IMR-90 (cell line): Measurements from ENCODE around the gene ZNF581. TPM values are rescaled to one million over a fixed set of nuclear protein-coding genes. Genes with fewer than 3 reads are reported as not detected.

Source experiments
- ATAC-seq: fragments of 200-7000 bp; cut with Tn5 transposase; 2 replicates; pipeline ENCODE4 v1.9.1; 2020; ENCODE audit warnings: low read depth, mild to moderate bottlenecking, moderate library complexity
- BruUV-seq: library from RNA; stranded (reverse); fragments of 400-500 nt; replicated peaks from 2 replicates; lab custom pipeline; 2021; lab: Mats Ljungman, UMichigan
- CTCF ChIA-PET: fragments of 300-600 bp; formaldehyde crosslinking; extraction: SDS; loops from one replicate; lab custom pipeline; 2021; ENCODE audit warnings: antibody characterized with exemption; lab: Yijun Ruan, JAX
- POLR2A ChIA-PET: fragments of 300-600 bp; sonication (Branson Sonifier 250); formaldehyde crosslinking; loops from one replicate; lab custom pipeline; 2022; ENCODE audit warnings: antibody characterized with exemption; ENCODE audit not compliant: unreplicated experiment; lab: Charles Lee
- DNase-seq: peaks from one replicate; pipeline ENCODE4 v3.0.0; 2013
- H2AFZ ChIP-seq: replicated peaks from 2 replicates; pipeline ENCODE3; 2013; ENCODE audit warnings: low read length, mild to moderate bottlenecking; ENCODE audit not compliant: poor library complexity
- H2AK5ac ChIP-seq: 2 replicates; pipeline ENCODE4 v1.6.1; 2013; ENCODE audit warnings: low read depth, low read length, inconsistent platforms
- H2AK9ac ChIP-seq: replicated peaks from 2 replicates; pipeline ENCODE3; 2013; ENCODE audit warnings: mild to moderate bottlenecking, low read depth, low read length, moderate library complexity; ENCODE audit not compliant: poor library complexity
- H2BK120ac ChIP-seq: 2 replicates; pipeline ENCODE4 v1.6.1; 2013; ENCODE audit warnings: low read depth, low read length, inconsistent platforms
- H2BK15ac ChIP-seq: 3 replicates; pipeline ENCODE4 v1.6.1; 2013; ENCODE audit warnings: low read depth, low read length, inconsistent platforms
- H2BK20ac ChIP-seq: 2 replicates; pipeline ENCODE4 v1.6.1; 2013; ENCODE audit warnings: low read depth, mild to moderate bottlenecking, inconsistent platforms, low read length, moderate library complexity
- H2BK5ac ChIP-seq: 2 replicates; pipeline ENCODE4 v1.6.1; 2013; ENCODE audit warnings: mild to moderate bottlenecking, low read depth, low read length, inconsistent platforms; ENCODE audit not compliant: poor library complexity, severe bottlenecking
- H3K14ac ChIP-seq: replicated peaks from 2 replicates; pipeline ENCODE4 v1.6.1; 2013; ENCODE audit warnings: low read depth, low read length, inconsistent platforms
- H3K18ac ChIP-seq: 2 replicates; pipeline ENCODE4 v1.6.1; 2013; ENCODE audit warnings: low read depth, low read length, control low read depth
- H3K23ac ChIP-seq: 2 replicates; pipeline ENCODE4 v1.6.1; 2013; ENCODE audit warnings: low read depth, low read length, inconsistent platforms
- H3K27ac ChIP-seq: 2 replicates; pipeline ENCODE4 v1.5.1; 2013; ENCODE audit warnings: mild to moderate bottlenecking, control low read depth, low read length; ENCODE audit not compliant: insufficient read depth
- H3K27me3 ChIP-seq: 2 replicates; pipeline ENCODE4 v1.6.1; 2013; ENCODE audit warnings: low read length; ENCODE audit not compliant: control insufficient read depth, insufficient read depth
- H3K36me3 ChIP-seq: 2 replicates; pipeline ENCODE4 v1.6.1; 2013; ENCODE audit warnings: low read length, mixed read lengths; ENCODE audit not compliant: control insufficient read depth, insufficient read depth
- H3K4ac ChIP-seq: 2 replicates; pipeline ENCODE4 v1.6.1; 2013; ENCODE audit warnings: low read depth, low read length, inconsistent platforms
- H3K4me1 ChIP-seq: 2 replicates; pipeline ENCODE4 v1.6.1; 2013; ENCODE audit warnings: low read length, mixed read lengths; ENCODE audit not compliant: control insufficient read depth, insufficient read depth
- H3K4me2 ChIP-seq: 2 replicates; pipeline ENCODE4 v1.6.1; 2013; ENCODE audit warnings: low read depth, mild to moderate bottlenecking, control low read depth, low read length, moderate library complexity
- H3K4me3 ChIP-seq: 2 replicates; pipeline ENCODE4 v1.5.1; 2013; ENCODE audit warnings: low read depth, mild to moderate bottlenecking, control low read depth, low read length, moderate library complexity; ENCODE audit not compliant: insufficient read depth
- H3K56ac ChIP-seq: 2 replicates; pipeline ENCODE4 v1.6.1; 2013; ENCODE audit warnings: low read length, inconsistent platforms; ENCODE audit not compliant: insufficient read depth; ENCODE audit errors: extremely low read depth
- H3K79me1 ChIP-seq, 2 experiments: 2 replicates each; pipeline ENCODE4 v1.6.1; 2013; ENCODE audit warnings: low read length in 2 of 2, inconsistent platforms in 1 of 2, low read depth in 1 of 2
- H3K9ac ChIP-seq: 2 replicates; pipeline ENCODE4 v1.6.1; 2013; ENCODE audit warnings: low read depth, low read length, control low read depth
- H3K9me1 ChIP-seq: 2 replicates; pipeline ENCODE4 v1.6.1; 2013; ENCODE audit warnings: low read length, inconsistent platforms; ENCODE audit not compliant: insufficient read depth
- H3K9me3 ChIP-seq: 2 replicates; pipeline ENCODE4 v1.6.1; 2013; ENCODE audit warnings: low read length; ENCODE audit not compliant: control insufficient read depth, insufficient read depth
- H4K20me1 ChIP-seq: 2 replicates; pipeline ENCODE4 v1.6.1; 2013; ENCODE audit warnings: low read length, inconsistent platforms; ENCODE audit not compliant: insufficient read depth
- H4K5ac ChIP-seq: 2 replicates; pipeline ENCODE4 v1.6.1; 2013; ENCODE audit warnings: mild to moderate bottlenecking, low read depth, low read length, control low read depth
- H4K8ac ChIP-seq, 2 experiments: 2 replicates each; pipeline ENCODE4 v1.6.1; 2013; ENCODE audit warnings: low read depth in 2 of 2, low read length in 2 of 2, control low read depth in 1 of 2, inconsistent platforms in 1 of 2
- H4K91ac ChIP-seq: 2 replicates; pipeline ENCODE4 v1.6.1; 2013; ENCODE audit warnings: low read depth, low read length, inconsistent platforms; ENCODE audit not compliant: insufficient read depth
- CTCF ChIP-seq: conservative IDR thresholded peaks from 2 replicates; pipeline ENCODE4 v1.5.1; 2012; ENCODE audit warnings: mild to moderate bottlenecking, low read depth, low read length, improper control_type of control experiment
- MXI1 ChIP-seq: IDR thresholded peaks from 2 replicates; pipeline ENCODE4 v1.6.1; 2012; ENCODE audit warnings: low read depth, mild to moderate bottlenecking, low read length, moderate library complexity, borderline replicate concordance
- POLR2A ChIP-seq: IDR thresholded peaks from 2 replicates; pipeline ENCODE4 v1.6.1; 2012; ENCODE audit warnings: mild to moderate bottlenecking, low read depth, low read length
- USF2 ChIP-seq: fragments of 150-350 bp; IDR thresholded peaks from 2 replicates; pipeline ENCODE4 v1.6.1; 2017; ENCODE audit warnings: mild to moderate bottlenecking, antibody characterized with exemption, low read length, low read depth
- WGBS, 2 experiments: methylation state at CpG; one replicate each; pipeline versions ENCODE4 v1.1.5 to v1.1.7; 2013; ENCODE audit warnings: missing lambda C conversion rate in 2 of 2; ENCODE audit not compliant: insufficient read length in 1 of 2; ENCODE audit errors: extremely low coverage in 2 of 2; 5-methylcytosine and 5-hydroxymethylcytosine counted together
- dilution Hi-C: fragments of 300-500 bp; cut with HindIII; formaldehyde crosslinking; loops from one replicate; pipeline ENCODE4 v1.14.3; 2018; ENCODE audit warnings: low sequenced_read_pairs; ENCODE audit not compliant: unreplicated experiment
- in situ Hi-C: fragments of 300-500 bp; cut with MboI; formaldehyde crosslinking; loops from 3 replicates; pipeline ENCODE4 v1.14.3; 2019; ENCODE audit warnings: low sequenced_read_pairs, inconsistent platforms, mixed read lengths
- intact Hi-C: fragments of 100-400 bp; cut with micrococcal nuclease; formaldehyde crosslinking; loops from 2 replicates; pipeline ENCODE4 v1.10.0; 2022
- polyA plus RNA-seq, 3 experiments: library from polyadenylated mRNA; depleted of rRNA; stranded (reverse); fragments of >200 nt; gene quantifications; 2 replicates each; pipeline ENCODE4 v1.2.3, GENCODE V29; 2012; ENCODE audit warnings: low replicate concordance in 1 of 3
- total RNA-seq: library from RNA; depleted of rRNA; stranded (reverse); fragments of >200 nt; gene quantifications from 2 replicates; pipeline ENCODE4 v1.2.3, GENCODE V29; 2012

ZNF581 gene
- total and polyA plus RNA-seq, 2 of the 4 experiments (the other 2 are of a cell fraction) = 9.7 to 21.9 TPM

GRCh38 chr19:55670280-55671053 lies 27.0 kb downstream of the ZNF581 start (continued):
- no peak for TF ChIP-seq CTCF

- no peak overlapping the region for H3K9ac ChIP-seq
- no peak overlapping the region for H3K4ac ChIP-seq
- no peak overlapping the region for H2BK15ac ChIP-seq
- H3K9me1 ChIP-seq = no peaks in the 10 kb centered on the region
- intact Hi-C loops = no loop called here
- H4K91ac ChIP-seq = no peak overlapping the region
- no peak overlapping the region for H2AK5ac ChIP-seq
- TF ChIP-seq CTCF (no peak), USF2 (no peak), POLR2A (no peak), MXI1 (no peak)
- H3K27ac ChIP-seq = no peak overlapping the region
- in situ Hi-C loops = loop anchor here (25.0 kb wide), 2 partner anchors 1209 to 1534 kb away; partner anchors contain the start of genes CDC42EP5, CNOT3 and LENG9
- H2AFZ ChIP-seq = no peak overlapping the region
- dilution Hi-C loops = no loop called here
- CTCF ChIA-PET = interaction anchor here (1.1 kb wide), 2 partner anchors 14 to 17 kb away, joined by 3 to 5 read pairs; no protein-coding TSS in a partner anchor
- peaks cover 22 to 57% of the 10 kb centered on the region in 2 experiments for H3K79me1 ChIP-seq
- peaks cover 71% of the 10 kb centered on the region for H4K20me1 ChIP-seq
- H2BK20ac ChIP-seq = no peak overlapping the region
- H3K4me2 ChIP-seq = no peak overlapping the region
- H3K36me3 ChIP-seq = peaks cover 50% of the 10 kb centered on the region
- no peak overlapping the region for H2BK120ac ChIP-seq
- H2BK5ac ChIP-seq = no peak overlapping the region
- POLR2A ChIA-PET = no interaction called here
- H3K18ac ChIP-seq = no peak overlapping the region
- 74% methylated on average over 2 of the region's 2 CpGs; no CpG with 5 or more reads in 1 of the 2 experiments for WGBS, 2 experiments
- no peak overlapping the region for H4K8ac ChIP-seq
- no peak overlapping the region for H3K14ac ChIP-seq
- H3K56ac ChIP-seq = no peak overlapping the region
- H3K27me3 ChIP-seq = no peaks in the 10 kb centered on the region
- ATAC-seq = no peak
- H2AK9ac ChIP-seq = no peak overlapping the region
- H3K23ac ChIP-seq = no peak overlapping the region
- H4K5ac ChIP-seq = no peak overlapping the region
- H3K4me1 ChIP-seq = 0 out of 2 replicates have a peak, but pooled peaks cover 2% of the 10 kb centered on the region
- no TSS peak for BruUV-seq
- no peaks in the 10 kb centered on the region for H3K9me3 ChIP-seq
- DNase-seq = no peak
- no peak overlapping the region for H3K4me3 ChIP-seq
Measured at GRCh38 chr19:55671054-55671378, 27.6 kb downstream of the ZNF581 start.
